Superior temporal gyrus (tissue), 1 donor: Measurements from ENCODE around the gene SLAMF8.

ENCODE experiments used
- DNase-seq: peaks from one replicate; pipeline ENCODE4 v3.0.0-alpha.2; 2016; ENCODE audit errors: extremely low spot score

Gene SLAMF8

DNA sequence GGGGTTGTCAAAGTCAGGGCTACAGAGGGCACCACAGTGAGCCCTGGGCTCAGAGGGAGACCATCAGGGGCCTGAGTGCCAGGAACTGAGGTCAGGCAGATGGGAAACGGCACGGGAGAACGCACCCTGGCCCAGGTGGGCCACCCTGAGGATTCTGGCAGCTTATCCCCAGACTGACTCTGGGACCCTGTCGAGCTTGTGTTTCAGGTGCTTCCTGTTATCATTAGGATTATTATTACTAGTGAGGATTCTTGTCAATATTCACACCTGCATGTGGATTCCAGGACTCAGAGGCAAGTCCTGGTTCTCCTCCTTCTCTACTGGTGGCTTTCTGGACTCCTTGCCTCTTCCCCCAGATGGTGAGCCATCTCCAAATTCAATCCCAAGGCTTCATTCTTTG lies 20.6 kb downstream of the SLAMF8 start:
- DNase-seq, result no peak

DNA sequence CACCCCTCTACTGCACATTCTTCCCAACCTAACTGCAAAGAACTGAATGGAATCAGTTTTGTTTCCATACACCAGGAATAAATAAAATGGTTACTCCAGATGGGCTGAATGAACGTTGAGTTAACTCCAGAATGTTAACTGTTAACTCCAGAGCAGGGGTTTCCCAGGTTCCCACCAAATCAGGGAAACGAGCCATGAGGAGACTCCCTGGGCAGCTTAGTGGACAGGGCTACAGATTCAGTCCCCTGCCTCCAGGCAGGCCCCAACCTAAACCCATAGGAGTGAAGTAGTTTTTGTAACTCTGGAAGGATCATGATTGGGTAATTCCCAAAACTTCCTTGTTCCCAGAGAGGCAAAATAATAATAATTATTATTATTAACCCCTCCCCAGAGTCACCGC lies 21.7 kb downstream of the SLAMF8 start:
- no peak for DNase-seq

DNA sequence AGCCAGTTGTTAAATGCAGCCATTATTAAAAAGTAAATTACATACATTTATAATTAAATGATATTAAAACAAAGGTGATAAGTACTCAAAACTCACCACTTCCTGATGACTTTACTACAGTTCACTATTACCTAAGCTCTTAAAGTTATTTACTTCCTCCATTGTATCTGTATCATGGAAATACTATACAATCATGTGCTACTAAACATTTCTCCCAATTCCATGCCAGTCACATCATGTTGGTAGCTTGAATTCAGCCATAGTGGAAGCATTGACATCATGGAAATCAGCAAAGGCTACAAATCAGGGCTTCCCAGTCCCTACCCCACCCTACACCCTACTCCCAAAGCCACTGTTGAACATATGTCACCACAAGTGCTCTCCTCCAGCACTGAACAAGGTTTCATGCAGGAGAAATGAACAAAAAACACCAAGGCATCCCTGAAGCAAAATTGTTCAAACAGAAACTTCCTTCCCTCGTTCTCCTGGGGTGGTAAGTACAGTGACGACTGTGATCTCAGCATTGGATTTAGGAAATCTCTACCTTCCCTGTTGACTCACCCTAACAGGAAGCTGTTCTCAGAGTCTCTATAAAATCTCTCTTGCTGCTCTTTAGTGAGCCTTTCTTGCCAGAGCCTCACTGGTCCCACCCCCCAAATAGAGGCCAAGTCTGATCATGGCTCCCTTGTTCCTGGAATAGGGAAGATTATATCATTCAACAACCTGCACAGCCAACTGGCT lies 23.1 kb downstream of the SLAMF8 start:
- no peak for DNase-seq

DNA sequence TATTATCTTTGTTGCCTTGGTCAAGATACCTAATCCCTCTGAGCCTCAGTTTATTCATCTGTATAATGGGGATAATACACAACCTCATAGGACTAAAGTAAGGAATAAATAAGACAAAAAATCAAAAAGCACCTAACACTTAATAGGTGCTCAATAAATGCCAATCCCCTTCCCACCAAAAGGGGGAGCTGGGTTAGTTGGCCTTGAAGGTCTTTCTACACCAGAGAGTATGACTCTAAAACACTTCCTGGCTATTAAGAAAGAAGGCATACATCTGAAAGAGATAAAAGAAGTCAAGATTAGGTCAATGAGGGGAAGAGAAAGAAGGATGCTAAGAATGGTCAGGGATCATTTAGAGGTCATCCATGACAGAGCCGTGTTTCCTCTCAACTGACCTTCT lies 24.7 kb downstream of the SLAMF8 start:
- DNase-seq, result no peak

DNA sequence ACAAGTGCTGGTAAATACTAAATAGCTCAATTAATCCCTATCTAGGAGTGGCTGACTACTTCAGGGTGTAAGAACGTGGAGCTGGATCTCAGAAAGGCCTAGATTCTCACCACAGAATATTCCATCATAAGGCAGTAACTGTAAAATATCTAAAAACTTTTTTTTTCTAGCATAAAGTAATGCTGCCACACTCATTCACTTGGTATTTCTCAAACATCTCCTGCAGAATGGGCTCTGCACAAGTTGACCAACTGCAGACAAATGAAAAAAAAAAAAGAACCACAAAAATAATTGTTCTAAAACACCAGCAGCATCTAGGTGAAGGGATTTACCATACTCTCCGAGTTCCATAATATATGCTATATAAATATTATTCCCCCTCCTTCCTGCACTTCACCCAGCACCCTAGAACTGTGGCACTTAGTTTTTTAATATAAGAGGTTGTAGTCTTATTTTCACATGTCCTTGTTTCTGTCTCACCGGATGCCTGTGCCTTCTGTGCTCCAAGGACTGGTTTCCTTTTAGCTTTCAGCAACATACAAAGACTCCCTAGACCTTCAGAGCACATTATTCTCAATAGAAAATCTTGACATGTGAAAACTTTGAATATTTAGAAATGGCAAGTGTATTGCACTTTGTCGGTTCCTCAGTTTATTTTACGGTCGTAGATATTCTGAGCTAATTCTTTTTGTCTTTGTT lies 26.9 kb downstream of the SLAMF8 start:
- peak; percentile 15 for DNase-seq

DNA sequence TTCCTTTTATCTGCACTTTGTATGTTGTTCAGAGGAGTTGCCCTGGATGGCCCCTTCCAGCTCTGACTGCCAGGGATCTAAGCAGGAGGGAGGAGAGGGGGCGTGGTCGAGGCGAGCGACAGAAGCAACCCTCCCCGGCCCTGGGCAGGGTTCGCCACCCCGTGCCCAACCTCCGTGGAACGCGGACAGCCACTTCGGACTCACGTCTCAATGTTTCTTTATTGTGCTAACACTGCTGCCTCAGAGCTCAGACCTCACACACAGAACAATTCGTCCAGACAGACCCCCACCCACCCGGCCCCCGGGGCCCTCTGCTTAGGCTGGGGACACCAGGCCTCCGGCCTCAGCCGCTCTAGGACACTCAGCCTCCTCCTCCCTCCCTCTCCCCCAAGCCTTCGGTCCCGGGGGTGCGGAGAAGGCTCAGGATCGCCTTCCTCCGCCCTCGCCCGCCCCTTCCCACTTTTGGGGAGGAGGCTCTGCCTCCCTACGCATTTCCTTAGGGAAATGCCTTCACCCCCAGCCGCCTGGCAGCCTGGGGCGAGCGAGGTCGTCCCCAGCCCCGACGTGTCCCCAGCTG lies 27.5 kb downstream of the SLAMF8 start:
- DNase-seq, result peak; percentile 71

DNA sequence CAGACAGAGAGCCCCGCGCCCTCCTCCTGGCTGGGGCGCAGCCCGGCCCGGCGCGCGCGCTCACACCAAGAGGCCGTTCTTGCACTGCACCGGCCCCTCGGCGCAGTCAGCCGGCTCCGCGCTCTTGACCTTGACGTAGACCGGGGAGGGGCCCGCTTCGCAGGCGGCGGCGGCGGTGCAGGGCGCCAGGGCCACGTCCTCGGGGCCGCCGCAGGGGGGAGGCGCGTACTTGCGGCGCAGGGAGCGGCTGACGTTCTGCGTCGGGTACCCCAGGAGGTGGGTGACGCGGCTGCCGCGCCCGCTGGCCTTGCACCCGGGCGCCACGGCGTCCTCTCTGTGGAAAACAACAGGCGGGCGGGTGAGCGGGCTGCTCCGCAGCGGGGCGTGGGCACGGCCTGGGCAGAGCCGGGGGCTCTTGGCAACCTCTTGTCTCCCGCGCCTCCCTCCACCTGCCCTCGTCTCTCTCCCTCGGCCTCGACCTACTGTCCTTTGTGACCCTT lies 28.1 kb downstream of the SLAMF8 start:
- DNase-seq, result peak; percentile 62

DNA sequence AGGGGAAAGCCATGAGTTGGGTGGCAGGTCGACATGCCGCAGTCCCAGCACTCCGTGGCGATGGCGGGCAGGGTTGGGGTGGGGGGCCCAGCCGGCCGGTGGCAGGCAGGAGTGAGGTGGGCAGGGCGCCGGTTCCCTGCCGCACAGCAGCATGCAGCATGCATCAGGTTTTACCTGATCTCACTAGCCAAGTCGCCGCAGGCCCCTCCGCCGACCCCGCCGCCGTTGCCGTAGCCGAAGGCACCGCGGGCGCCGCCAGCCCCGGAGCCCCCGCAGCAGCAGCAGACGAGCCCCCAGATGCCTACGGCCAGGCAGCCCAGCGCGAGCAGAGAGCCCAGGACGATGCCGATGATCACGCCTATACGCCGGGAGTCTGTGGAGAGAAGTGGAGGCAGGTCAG lies 29.0 kb downstream of the SLAMF8 start:
- DNase-seq, result no peak

DNA sequence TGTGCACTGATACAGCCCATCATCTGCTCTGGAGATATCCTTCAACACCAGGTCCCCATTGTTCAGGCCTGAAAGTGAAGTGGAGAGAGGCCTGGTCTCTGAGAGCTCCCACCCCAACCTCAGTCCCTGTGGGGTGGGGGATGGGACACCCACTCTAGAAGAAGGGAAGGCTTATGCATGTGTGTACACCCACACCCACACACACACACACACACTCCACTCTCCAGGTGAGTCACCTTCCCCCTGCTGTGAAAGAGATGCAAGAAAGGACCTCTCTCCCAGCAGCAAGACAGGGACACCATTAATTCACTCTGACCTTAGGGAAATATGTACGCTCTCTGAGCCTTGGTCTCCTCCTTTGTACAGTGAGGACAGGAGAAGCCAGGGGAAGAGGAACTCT lies 29.9 kb downstream of the SLAMF8 start:
- DNase-seq, result no peak

DNA sequence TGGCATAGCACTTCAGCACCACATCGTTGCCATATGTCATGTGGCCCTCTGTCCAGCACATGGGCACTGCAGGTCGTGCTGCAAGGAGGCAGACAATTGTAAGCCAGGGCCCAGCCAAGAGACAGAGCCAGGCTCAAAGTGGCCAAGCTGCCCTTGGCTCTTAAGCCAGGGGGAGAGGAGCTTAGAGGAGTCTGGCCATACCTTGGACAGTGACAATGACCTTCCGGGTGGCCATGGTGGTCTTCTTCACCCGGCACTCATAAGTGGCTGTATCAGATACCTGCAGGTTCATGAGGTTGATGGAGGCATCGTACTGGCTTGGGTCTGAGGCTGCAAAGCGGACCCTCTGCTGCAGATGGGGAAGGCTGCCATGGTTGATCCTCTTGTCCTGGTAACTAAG lies 31.2 kb downstream of the SLAMF8 start:
- DNase-seq, result no peak

DNA sequence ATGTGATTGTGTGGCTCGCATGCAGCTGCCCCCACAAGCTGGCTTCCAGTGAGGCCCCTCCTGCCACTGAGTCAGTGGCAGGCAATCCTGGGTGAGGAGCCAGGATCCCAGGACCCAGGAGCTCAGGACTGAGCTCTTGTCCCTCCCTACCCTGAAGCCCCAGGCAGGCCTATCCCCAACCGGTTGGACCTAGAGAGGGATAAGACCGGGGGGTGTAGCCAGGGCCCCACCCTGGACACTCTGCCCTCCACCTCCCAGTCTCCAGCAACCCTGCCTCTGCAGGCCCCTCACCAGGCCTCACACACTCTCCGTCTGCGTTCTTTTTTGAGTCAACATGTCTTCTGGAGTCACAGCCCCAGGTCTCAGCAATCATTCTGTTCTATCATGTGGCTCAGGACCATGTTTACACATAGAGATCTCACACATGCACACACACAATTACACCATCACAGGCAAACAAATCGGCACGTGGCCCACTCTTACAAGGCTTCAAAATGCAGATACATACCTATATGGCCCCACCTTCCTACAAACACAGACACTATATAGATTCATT lies 33.2 kb downstream of the SLAMF8 start:
- no peak for DNase-seq

DNA sequence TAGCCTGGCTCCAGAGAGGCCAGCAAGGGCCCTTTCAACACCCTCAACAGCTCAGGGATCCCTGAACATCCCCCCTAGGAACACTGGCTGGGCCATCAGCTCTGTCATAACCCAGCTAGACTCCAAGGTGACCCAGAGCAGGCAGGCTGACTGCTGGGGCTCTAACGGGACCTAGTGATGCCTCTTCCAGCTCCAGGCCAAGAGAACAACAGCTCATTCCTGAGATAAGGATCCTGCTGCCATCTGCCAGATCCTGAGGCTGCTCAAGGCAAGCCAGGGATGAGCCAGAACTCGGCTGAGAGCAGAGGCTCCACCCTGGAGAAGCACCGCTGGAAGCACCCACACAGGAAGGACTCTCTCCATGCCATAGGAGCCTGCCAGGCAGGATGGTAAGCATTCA lies 33.8 kb downstream of the SLAMF8 start:
- no peak for DNase-seq

DNA sequence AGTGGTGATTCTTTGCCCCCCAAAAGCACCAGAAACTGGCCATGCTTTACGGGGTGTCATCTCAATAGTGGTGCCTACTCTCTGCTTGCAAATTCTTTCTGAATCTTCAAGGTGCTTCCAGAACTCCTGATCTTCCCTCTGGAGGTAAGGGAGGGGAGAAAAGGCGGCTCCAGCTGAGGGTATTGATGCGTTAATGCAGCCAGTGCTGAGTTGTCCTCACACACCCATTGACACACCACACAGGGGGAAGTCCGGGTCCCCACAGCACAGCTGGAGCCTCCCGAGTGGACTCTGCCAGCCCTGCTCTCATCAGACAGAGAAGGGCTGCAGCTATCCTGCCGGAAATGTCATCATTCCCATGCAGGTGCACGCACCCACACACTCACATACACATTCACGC lies 34.5 kb downstream of the SLAMF8 start:
- no peak for DNase-seq

DNA sequence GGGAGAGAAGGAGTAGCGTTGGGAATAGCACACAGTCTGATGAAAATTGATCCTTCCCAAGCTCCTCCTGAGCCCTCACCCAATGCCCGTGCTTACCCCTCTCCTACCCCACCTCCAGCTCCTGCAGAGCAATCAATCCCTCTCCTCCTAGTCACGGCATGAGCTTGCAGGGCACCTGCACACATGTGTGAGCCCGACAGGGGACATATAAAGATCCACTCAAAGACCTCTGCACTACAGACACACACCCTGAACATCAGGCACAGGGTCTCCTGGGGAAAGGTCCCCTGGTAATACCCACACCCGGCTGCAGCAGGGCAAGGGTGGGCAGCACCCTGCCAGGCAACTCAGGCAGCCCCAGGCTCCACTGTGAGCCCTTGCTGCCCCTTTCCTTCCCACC lies 35.4 kb downstream of the SLAMF8 start:
- no peak for DNase-seq

DNA sequence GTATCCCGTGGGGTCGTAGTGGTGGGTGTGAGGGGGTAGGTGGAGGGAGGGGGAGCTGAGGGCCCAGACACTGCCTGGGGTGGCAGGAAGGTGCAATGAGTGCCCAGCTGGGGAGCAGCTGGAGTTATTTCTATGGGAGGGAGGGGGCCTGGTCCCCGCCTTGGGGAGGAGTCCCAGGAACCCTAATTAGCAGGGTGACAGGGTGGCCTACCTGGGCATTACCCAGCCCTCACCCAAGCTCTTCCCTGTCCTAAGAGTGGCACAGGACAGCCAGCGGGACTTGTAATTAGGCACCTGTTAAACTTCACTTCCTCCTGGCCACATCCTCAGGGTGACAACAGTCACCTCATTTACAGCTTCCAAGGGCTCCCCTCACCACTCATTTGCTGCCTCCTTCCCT lies 35.9 kb downstream of the SLAMF8 start, which contains the start of gene VSIG8:
TSS of gene VSIG8 (minus strand) at position 101 of the 400 bp plus-strand sequence. CDS start 136 bp downstream, outside the sequence.
- DNase-seq, result no peak

DNA sequence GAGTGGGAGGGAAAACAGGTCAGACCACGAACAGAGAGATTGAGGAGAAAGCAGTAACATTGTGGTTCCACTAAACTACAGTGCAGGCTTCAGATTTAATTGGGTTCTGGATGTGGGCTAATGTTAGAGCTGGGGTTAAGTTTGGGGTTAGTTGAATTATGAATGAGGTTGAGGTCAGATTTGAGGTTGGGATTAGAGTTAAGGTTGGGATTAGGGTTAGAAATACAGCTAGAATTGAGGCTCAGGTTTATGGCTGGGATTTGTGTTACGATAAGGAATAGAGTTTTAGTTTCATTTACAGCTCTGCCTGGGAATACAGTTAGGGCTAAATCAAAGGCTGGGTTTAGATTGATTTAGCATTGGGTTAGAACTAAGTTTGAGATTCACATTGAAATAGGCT lies 37.6 kb downstream of the SLAMF8 start:
- no peak for DNase-seq

DNA sequence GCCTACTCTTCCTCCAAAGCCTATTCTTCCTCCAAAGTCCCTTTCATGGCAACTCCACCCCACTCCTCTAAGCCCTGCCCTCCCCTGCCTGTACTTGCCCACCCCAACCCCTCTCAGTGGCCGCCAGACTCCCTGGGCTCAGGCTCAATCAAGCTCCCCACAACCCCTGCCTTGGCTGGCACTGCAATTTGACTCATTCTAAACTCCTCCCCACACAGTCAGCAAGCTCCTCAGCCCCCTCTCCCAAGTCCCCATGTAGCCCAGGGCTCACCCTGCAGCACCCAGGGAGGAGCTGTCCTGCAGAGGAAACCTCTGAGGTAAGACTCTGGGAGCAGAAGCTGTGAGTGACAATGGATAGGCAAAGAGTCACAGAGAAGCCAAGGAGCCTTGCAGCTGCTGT lies 39.4 kb downstream of the SLAMF8 start:
- no peak for DNase-seq

DNA sequence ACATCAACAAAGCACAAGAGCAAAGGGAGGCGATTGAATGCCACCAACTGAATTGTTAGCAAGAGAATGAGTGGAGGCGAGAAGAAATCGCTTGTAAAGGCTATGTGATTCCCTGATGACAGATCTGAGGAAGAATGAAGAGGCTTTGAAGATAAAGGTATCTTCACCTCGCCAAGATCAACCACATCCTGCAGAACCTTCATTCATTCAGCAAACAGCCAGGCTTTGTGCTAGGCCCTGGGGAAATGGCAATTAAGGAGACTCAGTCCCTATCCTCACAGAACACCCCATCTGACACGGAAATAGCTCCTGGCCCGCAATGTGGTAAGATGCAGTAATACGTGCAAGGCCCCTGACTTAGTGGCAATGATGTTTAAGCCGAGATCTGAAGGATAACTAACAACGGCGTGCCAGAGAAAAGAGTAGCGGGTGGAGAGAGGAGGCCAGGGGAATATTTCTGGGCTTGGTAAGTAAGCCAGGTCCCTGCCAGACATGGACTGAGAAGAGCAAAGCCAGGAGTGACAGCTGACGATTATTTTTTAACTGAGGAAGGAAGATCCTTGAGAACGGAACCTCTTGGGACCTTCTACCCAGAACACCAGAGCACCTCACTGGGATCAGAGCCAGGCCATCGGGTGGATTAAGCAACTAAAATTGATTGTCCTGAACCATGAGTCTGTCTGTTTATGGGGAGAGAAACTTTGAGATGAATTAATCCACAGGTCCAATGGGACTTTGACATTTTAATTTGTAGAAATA lies 40.4 kb downstream of the SLAMF8 start:
- no peak for DNase-seq

DNA sequence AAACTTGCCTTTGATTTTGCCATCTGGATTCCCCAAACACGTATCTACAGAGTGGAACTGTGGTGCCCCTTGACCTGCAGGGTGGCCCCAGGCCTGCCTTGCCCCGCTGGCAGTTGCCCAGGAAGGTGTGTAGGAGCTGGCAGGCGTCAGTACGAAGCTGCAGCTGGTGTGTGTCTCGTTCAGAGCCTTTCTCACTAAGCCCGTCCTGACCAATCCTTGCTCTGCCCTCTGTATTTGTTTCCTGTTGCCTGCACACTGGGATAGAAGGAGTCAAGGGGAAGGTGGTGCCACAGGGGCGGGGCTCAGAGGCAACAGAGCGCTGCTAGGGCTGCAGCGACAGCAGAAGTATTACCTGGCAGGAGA lies 41.0 kb downstream of the SLAMF8 start:
- DNase-seq, result no peak

DNA sequence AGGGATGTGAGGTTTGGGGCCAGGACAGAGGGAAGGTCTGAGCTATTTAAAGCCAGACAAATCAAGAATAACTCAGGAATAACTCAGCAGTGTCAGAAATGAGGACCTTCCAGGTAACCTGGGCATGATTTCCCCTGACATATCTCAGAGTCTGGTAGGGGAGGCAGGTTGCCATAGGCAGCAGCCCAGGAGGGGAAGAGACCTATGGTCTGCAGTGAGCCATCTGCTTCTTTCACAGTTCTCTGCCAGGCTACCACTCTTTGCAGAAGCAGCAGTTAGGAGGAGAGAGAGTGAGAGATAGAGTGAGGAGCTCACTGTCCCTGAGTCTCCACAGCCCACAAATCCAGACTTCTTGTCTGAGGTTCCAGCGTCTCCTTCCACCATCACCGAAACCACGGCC lies 42.1 kb downstream of the SLAMF8 start:
- DNase-seq, result no peak

DNA sequence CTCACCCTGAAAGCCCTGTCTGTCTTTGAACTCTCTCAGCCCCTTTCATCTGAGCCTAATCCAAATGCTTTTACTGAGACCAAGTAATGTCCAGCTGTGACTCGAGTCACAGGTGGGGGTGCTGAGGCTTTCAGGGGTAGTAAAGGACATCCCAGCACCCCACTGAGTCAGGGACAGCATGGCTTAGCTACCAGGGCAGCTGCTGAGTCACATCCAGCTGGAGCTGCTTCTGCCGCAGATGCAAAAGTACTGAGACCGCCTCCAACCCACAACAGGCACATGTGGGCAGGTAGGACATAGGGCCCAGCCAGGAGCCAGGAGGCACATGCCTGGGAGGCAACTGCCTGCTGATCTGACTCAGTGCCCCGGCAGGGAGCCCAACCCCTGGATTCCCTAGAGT lies 42.5 kb downstream of the SLAMF8 start:
- no peak for DNase-seq

DNA sequence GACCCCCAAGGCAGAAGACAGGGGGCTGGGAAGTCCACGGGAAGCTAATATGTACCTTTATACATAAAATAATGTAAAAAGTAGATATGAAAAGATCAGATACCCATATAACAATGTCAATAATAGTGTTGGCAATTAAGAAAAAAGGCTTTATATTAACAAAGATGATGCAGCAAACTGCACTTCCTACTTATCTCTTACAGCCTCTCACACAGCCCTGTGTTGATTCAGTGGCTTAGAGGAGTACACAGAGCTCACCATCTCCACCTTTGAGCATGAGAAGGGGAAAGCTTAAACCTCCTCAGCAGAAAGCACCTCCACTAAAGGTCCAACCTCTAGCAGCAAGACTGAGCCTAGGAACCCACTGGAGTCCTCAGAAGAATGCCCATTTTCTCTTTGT lies 42.9 kb downstream of the SLAMF8 start:
- no peak for DNase-seq
